Heart left ventricle (tissue), 13 donors: ENCODE results near the gene OR10G3.

Experiments used
- POLR2A ChIP-seq, 2 donors: fragments of 450-650 bp; IDR thresholded peaks; one replicate each; pipeline ENCODE4 v1.6.1; 2017; ENCODE audit warnings: antibody characterized with exemption in 2 of 2, mild to moderate bottlenecking in 2 of 2, moderate library complexity in 2 of 2
- TF ChIP-seq, protein P1 (sequence below), 12 donors: fragments of 200-600 bp; sonication (generic) in 4 of 12; IDR thresholded peaks; one replicate each; pipeline versions ENCODE4 v1.5.0 to v1.8.0; 2018 to 2022; ENCODE audit warnings: antibody characterized with exemption in 12 of 12, mild to moderate bottlenecking in 5 of 12
- donor health status: ischemic (EF 13 %, LVEDD 7.1; RV severe dilation, severe dysfunction).
- donor health status: DM: no; HTN: yes; CAD: no.
- donor health status: DM: no; HTN: no; CAD: no.
- donor health status: ischemic (EF 25% LVEDD 6.9; RV normal size, moderate dysfunction).
- donor health status: ischemic (EF 25% LVEDD 5.7; RV mildly dilated, moderate dysfunction).
- donor health status: ischemic (EF 35%, LVEDD 5.7; RV mildly dilated, moderate dysfunction).
- donor health status: nonischemic (EF 11% LVEDD 7.7; RV severe dilation, severe dysfunction).
- donor health status: DM: yes; HTN: yes; CAD: no.
- donor health status: PGD.
- donor health status: ischemic (EF 29% LVEDD 5.4; RV normal size, mild dysfunction).
- donor health status: nonischemic (EF 23%, LVEDD 6.1; RV moderate dilation, normal function).

DNA sequence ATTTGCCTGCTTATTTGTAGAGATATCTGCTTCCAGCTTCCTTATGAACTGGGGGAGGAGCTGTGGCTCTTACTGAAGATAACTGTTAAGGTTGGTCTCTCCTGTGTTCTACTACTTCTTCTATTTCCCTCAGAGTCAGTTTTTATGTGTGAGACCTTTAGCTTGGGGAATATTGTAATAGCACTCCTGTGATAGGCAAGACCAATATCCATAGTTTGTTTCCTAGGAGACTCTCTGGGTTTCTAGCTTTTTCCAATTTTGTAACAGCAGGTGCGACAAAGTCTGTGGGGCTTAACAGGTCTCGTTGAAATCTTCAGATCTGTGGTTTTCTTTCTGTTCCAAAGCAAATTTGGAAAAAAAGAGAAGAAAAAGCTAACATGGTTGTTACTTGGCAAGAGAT is at the start of gene OR10G3:
- TF ChIP-seq, protein P1, sequence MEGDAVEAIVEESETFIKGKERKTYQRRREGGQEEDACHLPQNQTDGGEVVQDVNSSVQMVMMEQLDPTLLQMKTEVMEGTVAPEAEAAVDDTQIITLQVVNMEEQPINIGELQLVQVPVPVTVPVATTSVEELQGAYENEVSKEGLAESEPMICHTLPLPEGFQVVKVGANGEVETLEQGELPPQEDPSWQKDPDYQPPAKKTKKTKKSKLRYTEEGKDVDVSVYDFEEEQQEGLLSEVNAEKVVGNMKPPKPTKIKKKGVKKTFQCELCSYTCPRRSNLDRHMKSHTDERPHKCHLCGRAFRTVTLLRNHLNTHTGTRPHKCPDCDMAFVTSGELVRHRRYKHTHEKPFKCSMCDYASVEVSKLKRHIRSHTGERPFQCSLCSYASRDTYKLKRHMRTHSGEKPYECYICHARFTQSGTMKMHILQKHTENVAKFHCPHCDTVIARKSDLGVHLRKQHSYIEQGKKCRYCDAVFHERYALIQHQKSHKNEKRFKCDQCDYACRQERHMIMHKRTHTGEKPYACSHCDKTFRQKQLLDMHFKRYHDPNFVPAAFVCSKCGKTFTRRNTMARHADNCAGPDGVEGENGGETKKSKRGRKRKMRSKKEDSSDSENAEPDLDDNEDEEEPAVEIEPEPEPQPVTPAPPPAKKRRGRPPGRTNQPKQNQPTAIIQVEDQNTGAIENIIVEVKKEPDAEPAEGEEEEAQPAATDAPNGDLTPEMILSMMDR (IDR thresholded peaks at IDR 0.05) = no peak
- no peak for TF ChIP-seq POLR2A (IDR thresholded peaks at IDR 0.05)
